H1 (cell line): ENCODE measurements around the gene DNAL4. TPM values are rescaled to one million over a fixed set of nuclear protein-coding genes. Genes with fewer than 3 reads are reported as not detected.

Experiments
- ASH2L ChIP-seq: fragments of 200-600, 300-600 bp; sonication (generic); IDR thresholded peaks from one replicate; pipeline ENCODE4 v1.7.1; 2017; ENCODE audit warnings: low read length
- CBX8 ChIP-seq: fragments of 300-800, 300-1000 bp; sonication (generic); IDR thresholded peaks from 2 replicates; pipeline ENCODE4 v1.7.1; 2016; ENCODE audit warnings: low read depth, low read length, borderline replicate concordance
- CHD2 ChIP-seq: IDR thresholded peaks from 2 replicates; pipeline ENCODE4 v1.6.1; 2012; ENCODE audit warnings: low read length, improper control_type of control experiment
- CHD7 ChIP-seq: fragments of 300-600 bp; sonication (generic); IDR thresholded peaks from 2 replicates; pipeline ENCODE4 v1.7.1; 2012; ENCODE audit warnings: low read length, moderate library complexity, mild to moderate bottlenecking, inconsistent platforms; ENCODE audit not compliant: insufficient replicate concordance
- EGR1 ChIP-seq: IDR thresholded peaks from 2 replicates; pipeline ENCODE4 v1.6.1; 2011; ENCODE audit warnings: low read depth, low read length, borderline replicate concordance
- FOSL1 ChIP-seq: IDR thresholded peaks from 2 replicates; pipeline ENCODE4 v1.6.1; 2011; ENCODE audit warnings: mild to moderate bottlenecking, low read depth, low read length, moderate library complexity; ENCODE audit not compliant: insufficient read depth
- MAFK ChIP-seq: IDR thresholded peaks from 2 replicates; pipeline ENCODE4 v1.6.1; 2012; ENCODE audit warnings: low read depth, mild to moderate bottlenecking, improper control_type of control experiment, low read length
- MAX ChIP-seq: IDR thresholded peaks from 2 replicates; pipeline ENCODE4 v1.6.1; 2012; ENCODE audit warnings: inconsistent platforms
- NANOG ChIP-seq: IDR thresholded peaks from 2 replicates; pipeline ENCODE4 v1.6.1; 2011; ENCODE audit warnings: low read length, low read depth, mild to moderate bottlenecking, inconsistent platforms; ENCODE audit not compliant: insufficient read depth, poor library complexity, severe bottlenecking
- RXRA ChIP-seq: IDR thresholded peaks from 2 replicates; pipeline ENCODE4 v1.6.1; 2011; ENCODE audit warnings: low read depth, mild to moderate bottlenecking, low read length, moderate library complexity; ENCODE audit not compliant: insufficient read depth
- TBP ChIP-seq: IDR thresholded peaks from 2 replicates; pipeline ENCODE4 v1.6.1; 2011; ENCODE audit warnings: low read depth, low read length, improper control_type of control experiment
- polyA plus RNA-seq, 7 experiments: library from polyadenylated mRNA; depleted of rRNA in 3 of 7; stranded (reverse) in 5 of 7; unstranded in 2 of 7; fragments of >200 nt in 5 of 7; fragments of 200-250 nt in 2 of 7; gene quantifications; 1 replicate in 5 of 7; 2 replicates in 1 of 7; 4 replicates in 1 of 7; pipeline versions ENCODE4 v1.2.1 to v1.2.3, GENCODE V29; 2011 to 2013; ENCODE audit warnings: missing spikeins in 2 of 7, mixed read lengths in 2 of 7
- total RNA-seq: library from RNA; stranded (reverse); fragmentation: NEBNext Ultra II Directional; extraction: Animal tissue kit (Norgen Biotek cat#: 25700); gene quantifications from 2 replicates; pipeline ENCODE4 v1.2.1, GENCODE V29; 2021

DNAL4 gene
- total and polyA plus RNA-seq, 2 of the 8 experiments (the other 6 are each of a cell fraction or from before 2014, with no cell fraction given): 8.8 to 14.0 TPM

- TF ChIP-seq CHD7 (no peak), CHD2 (no peak), MAFK (no peak), EGR1 (no peak), CBX8 (no peak), ASH2L (no peak), MAX (no peak), RXRA (no peak), TBP (no peak), NANOG (no peak), FOSL1 (no peak)
- TF ChIP-seq, all 59 proteins: peak for 0
Measured at GRCh38 chr22:38837414-38837928, 43.5 kb upstream of the DNAL4 start (continued).
